ENCODE measurements around the gene SERTAD2.

- TF ChIP-seq EZH2 (IDR thresholded peaks at IDR 0.05; ENCODE audit: low read length, unreplicated experiment) (no peak), CTCF (conservative IDR thresholded peaks at IDR 0.05; ENCODE audit: low read depth, low read length) (no peak)
Observed at GRCh38 chr2:64608867-64609226, 44.9 kb downstream of the SERTAD2 start.

Data from PC-3 (cell line).